HG03460 (cell line): ENCODE results near the gene IRAK3.

ENCODE experiments used
- ATAC-seq: cut with Tn5 transposase; IDR thresholded peaks from one replicate; pipeline ENCODE4 v1.9.1; 2021; ENCODE audit not compliant: unreplicated experiment

The IRAK3 gene

GRCh38 chr12:66302827-66303169 is 113.8 kb downstream of the IRAK3 start:
- ATAC-seq: no peak

- peak; percentile 46 for ATAC-seq
These were observed 114.3 kb downstream of the IRAK3 start for GRCh38 chr12:66303316-66303804.
